Tibial artery (tissue), 4 donors: ENCODE data around the gene FCN3.

ENCODE experiments used
- DNase-seq, 2 donors: peaks; one replicate each; pipeline ENCODE4 v3.0.0-alpha.2; 2019
- H3K27ac ChIP-seq, 2 donors: fragments of 200-600 bp; sonication (generic) in 1 of 2; 1 replicate in 1 of 2; 2 replicates in 1 of 2; pipeline ENCODE4 v1.5.1; 2018 to 2019; ENCODE audit warnings: mild to moderate bottlenecking in 1 of 2
- H3K27me3 ChIP-seq, 2 donors: fragments of 200-600 bp; sonication (generic) in 1 of 2; one replicate each; pipeline versions ENCODE4 v1.5.1 to v1.6.0; 2016 to 2019
- H3K36me3 ChIP-seq, 3 donors: fragments of 200-600 bp; sonication (generic) in 2 of 3; one replicate each; pipeline ENCODE4 v1.5.1; 2016 to 2019; ENCODE audit warnings: mild to moderate bottlenecking in 2 of 3
- H3K4me1 ChIP-seq, 4 donors: fragments of 200-600 bp; sonication (generic) in 2 of 4; 1 replicate in 3 of 4; 2 replicates in 1 of 4; pipeline ENCODE4 v1.5.1; 2016 to 2019
- H3K4me3 ChIP-seq, 2 donors: fragments of 200-600 bp; sonication (generic) in 1 of 2; 1 replicate in 1 of 2; 2 replicates in 1 of 2; pipeline ENCODE4 v1.5.1; 2018 to 2019; ENCODE audit warnings: mild to moderate bottlenecking in 2 of 2
- H3K9me3 ChIP-seq, 3 donors: fragments of 200-600 bp; sonication (generic) in 1 of 3; one replicate each; pipeline ENCODE4 v1.5.1; 2016 to 2019
- CTCF ChIP-seq, 2 experiments: fragments of 200-600 bp in 1 of 2; fragments of 450-650 bp in 1 of 2; IDR thresholded peaks; one replicate each; pipeline ENCODE4 v1.5.1; 2017 to 2019; ENCODE audit warnings: antibody characterized with exemption in 2 of 2, mild to moderate bottlenecking in 1 of 2, moderate library complexity in 1 of 2
- intact Hi-C: fragments of 100-400 bp; cut with DNase I; formaldehyde crosslinking; loops from one replicate; pipeline ENCODE4 v1.15.0; 2023; ENCODE audit warnings: low total_unique reads

The FCN3 gene

GRCh38 chr1:27398405-27399149, 24.0 kb upstream of the FCN3 start:
- H3K4me3 ChIP-seq: no peak overlapping the region
- intact Hi-C loops: loop anchor here (10.0 kb wide), 1 partner anchor 266 kb away; no protein-coding TSS in a partner anchor
- TF ChIP-seq CTCF (IDR thresholded peaks at IDR 0.05): no peak
- H3K9me3 ChIP-seq: no peaks in the 10 kb centered on the region
- peaks cover 0 to 7% of the 10 kb centered on the region in 2 donors for H3K27me3 ChIP-seq
- no peak for DNase-seq
- H3K4me1 ChIP-seq: peaks cover 0 to 48% (median 20%) of the 10 kb centered on the region in 4 donors
- no peak overlapping the region for H3K27ac ChIP-seq
- H3K36me3 ChIP-seq: no peaks in the 10 kb centered on the region

GRCh38 chr1:27397749-27398148, 23.1 kb upstream of the FCN3 start:
- no peak for DNase-seq
- Histone ChIP-seq H3K4me3 (no peak overlapping the region), H3K4me1 (peaks cover 0 to 43% (median 14%) of the 10 kb centered on the region in 4 donors), H3K27me3 (peaks cover 0 to 7% of the 10 kb centered on the region in 2 donors), H3K36me3 (no peaks in the 10 kb centered on the region), H3K9me3 (no peaks in the 10 kb centered on the region), H3K27ac (no peak overlapping the region)
- intact Hi-C loops: loop anchor here (10.0 kb wide), 1 partner anchor 267 kb away; no protein-coding TSS in a partner anchor
- no peak for TF ChIP-seq CTCF (IDR thresholded peaks at IDR 0.05)

GRCh38 chr1:27397110-27397509, 22.5 kb upstream of the FCN3 start:
- DNase-seq: no peak
- Histone ChIP-seq H3K27ac (no peak overlapping the region), H3K4me1 (peaks cover 0 to 43% (median 14%) of the 10 kb centered on the region in 4 donors), H3K4me3 (no peak overlapping the region), H3K9me3 (no peaks in the 10 kb centered on the region), H3K27me3 (peaks cover 0 to 7% of the 10 kb centered on the region in 2 donors), H3K36me3 (no peaks in the 10 kb centered on the region)
- intact Hi-C loops: loop anchor here (10.0 kb wide), 1 partner anchor 268 kb away; no protein-coding TSS in a partner anchor
- no peak for TF ChIP-seq CTCF (IDR thresholded peaks at IDR 0.05)

GRCh38 chr1:27395441-27396195, 21.0 kb upstream of the FCN3 start:
- DNase-seq: peak; percentile 59 to 81
- H3K4me1 ChIP-seq: peaks cover 0 to 39% (median 19%) of the 10 kb centered on the region in 4 donors

More at GRCh38 chr1:27395441-27396195, 21.0 kb upstream of the FCN3 start:
- Histone ChIP-seq H3K36me3 (no peaks in the 10 kb centered on the region), H3K4me3 (no peak overlapping the region), H3K27ac (no peak overlapping the region), H3K9me3 (no peaks in the 10 kb centered on the region), H3K27me3 (peaks cover 0 to 7% of the 10 kb centered on the region in 2 donors)
- TF ChIP-seq CTCF (IDR thresholded peaks at IDR 0.05): peak; percentile 94 to 95
- intact Hi-C loops: loop anchor here (10.0 kb wide), 1 partner anchor 269 kb away; no protein-coding TSS in a partner anchor
